ENCODE measurements around the gene CA5A.
"Not testable (repeated sequence)": the region's sequence is repeated elsewhere in the genome, so short reads cannot be mapped to it uniquely, and the experiment has no call there.

Gene CA5A

GRCh38 chr16:87946596-87947347, 10.4 kb upstream of the CA5A start:
- no peak for DNase-seq

DNA sequence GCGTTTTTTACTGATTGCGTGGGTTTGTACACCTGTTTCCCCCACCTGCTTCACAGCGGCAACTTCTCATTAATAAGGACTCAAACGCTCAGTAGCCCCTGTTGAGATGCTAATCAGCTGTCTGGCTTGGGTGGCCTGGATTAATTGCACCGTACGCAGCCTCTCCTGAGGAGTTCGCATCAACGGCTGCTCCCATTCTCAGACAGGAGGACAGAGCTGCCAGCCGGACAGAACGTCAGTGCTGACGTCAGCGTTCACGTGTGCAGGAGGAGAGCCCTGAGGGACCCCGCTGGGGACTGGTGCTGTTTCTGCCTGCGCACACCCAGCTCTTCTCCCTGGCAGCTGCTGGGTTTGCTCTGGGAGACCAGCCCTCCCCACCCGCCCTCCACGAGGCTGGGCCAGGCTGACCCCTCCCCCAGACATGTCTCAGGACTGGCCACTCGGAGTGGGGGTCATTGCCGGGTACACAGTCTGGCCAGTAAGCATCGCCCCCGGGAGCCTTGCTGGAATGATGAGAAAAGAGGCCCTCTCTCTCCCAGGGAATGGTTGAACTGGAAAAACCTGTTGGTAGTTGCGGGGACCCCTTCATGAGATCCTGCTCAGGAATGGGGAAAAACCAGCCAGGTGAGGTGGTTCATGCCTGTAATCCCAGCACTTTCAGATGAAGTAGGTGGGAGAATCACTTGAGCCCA, 9.2 kb upstream of the CA5A start:
- peak; percentile 37 for DNase-seq

DNA sequence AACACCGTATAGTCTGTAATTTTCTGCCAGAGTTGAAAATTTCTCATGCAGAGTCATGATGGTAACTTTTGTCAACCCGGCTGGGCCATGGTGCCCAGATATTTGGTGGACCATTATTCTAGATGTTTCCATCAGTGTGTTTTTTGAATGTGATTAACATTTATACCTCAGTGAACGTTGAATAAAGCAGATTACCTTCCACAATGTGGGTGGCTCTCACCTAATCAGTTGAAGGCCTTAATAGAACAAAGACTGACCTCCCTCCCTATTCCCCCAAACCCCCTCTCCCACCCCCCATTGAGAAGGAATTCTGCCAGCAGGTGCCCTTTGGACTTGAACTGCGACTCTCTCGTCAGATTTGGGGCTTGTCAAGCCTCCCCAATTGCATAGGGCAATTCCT, 6.4 kb upstream of the CA5A start:
- DNase-seq = no peak

DNA sequence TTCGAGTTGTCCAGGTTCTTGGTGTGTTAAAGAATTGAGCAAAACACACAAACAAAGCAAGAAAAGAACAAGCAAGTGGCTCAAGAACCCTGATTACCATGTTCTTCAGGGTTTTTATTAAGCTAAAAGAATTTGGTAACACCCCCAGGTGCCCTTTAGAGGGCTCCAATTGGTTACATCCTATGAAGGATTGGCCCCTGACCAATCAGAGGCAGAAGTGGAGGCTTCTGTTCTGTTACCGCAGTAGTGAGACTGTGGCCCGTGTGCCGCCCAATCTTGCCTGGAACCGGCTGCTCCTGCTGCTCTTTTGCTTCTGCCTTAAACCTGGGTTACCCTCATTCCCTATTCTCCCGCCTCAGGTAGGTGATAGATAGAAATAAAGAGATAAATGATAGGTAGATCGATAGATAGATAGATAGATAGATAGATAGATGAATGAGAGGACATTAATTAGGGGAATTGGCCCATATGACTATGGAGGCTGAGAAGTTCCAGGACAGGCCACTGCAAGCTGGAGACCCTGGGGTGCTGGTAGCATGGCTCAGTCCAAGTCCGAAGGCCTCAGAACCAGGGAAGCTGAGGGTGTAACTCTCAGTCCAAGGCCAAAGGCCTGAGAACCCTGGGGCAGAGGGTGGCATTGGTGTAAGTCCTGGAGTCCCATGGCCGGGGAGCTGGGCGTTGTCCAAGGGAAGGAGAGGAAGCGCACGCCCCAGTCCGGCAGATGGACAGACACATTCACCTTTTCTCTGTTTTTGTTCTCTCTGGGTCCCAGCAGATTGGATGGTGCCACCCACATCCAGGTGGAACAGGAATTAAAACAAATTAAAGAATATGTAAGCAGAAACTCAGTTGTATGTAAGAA, 3.5 kb upstream of the CA5A start:
- no peak for DNase-seq

DNA sequence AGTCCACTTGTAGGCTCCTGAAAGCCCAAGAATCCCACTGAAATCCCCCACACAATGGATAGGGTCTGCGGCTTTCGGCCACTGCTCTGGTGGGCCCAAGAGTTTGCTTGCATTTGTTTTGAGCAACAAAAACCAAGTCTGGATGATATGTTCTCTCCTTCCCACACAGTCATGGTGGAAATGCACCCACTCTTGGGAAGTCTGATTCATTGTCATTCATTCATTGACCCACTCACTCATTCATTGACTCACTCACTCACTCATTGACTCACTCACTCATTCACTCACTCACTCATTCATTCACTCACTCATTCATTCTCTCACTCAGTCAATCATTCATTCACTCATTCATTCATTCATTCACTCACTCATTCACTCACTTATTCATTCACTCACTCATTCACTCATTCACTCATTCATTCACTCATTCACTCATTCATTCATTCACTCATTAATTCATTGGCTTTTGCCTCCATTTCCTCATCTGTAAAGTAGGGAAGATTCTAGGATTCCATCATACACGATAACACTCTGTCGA, 2.2 kb upstream of the CA5A start:
- DNase-seq = no peak

- not testable (repeated sequence) for DNase-seq
Measured at GRCh38 chr16:87937231-87937542, 858 bp upstream of the CA5A start.

DNA sequence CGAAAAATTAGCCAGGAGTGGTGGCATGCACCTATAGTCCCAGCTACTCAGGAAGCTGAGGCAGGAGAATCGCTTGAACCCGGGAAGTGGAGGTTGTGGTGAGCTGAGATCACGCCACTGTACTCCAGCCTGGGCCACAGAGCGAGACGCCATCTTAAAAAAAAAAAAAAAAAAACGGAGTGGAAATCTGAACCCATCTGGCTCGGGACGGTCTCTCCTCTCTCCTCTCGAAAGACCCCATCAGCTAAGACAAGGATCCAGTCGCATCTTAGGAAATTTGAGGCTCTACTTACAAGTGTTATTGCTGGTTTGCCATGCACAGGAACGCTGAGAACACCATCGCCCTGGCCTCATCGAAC, 334 bp downstream of the CA5A start:
- not testable (repeated sequence) for DNase-seq

- DNase-seq = not testable (repeated sequence)
Measured at GRCh38 chr16:87934752-87935425, 1.4 kb downstream of the CA5A start.

GRCh38 chr16:87933140-87933495, 3.2 kb downstream of the CA5A start:
- no peak for DNase-seq

- not testable (repeated sequence) for DNase-seq
Measured at GRCh38 chr16:87932475-87933139, 3.7 kb downstream of the CA5A start.

GRCh38 chr16:87931504-87931903, 4.8 kb downstream of the CA5A start:
- peak; percentile 55 for DNase-seq

GRCh38 chr16:87930456-87930855, 5.9 kb downstream of the CA5A start:
- DNase-seq = no peak

DNA sequence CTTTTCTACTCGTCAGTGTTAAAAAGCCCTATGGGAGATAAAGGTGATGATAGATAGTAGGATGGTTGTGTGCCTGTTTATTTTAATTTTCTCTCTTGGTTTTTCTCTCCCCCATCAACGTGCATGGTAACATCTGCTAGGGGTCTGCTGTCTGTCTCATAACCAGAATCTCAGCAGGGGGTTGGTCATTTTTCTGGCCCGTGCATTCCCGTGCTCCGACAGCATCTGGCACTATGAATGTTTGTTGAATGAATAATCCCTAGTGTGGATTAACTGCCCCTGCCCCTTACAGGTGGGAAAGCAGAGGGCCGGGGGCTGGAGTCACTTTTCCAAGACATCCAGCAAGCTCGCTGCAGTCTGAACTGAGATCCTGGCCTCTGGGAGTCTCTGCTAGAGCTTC, 6.3 kb downstream of the CA5A start:
- DNase-seq = no peak

GRCh38 chr16:87927195-87927562, 9.2 kb downstream of the CA5A start:
- no peak for DNase-seq

GRCh38 chr16:87926246-87927194, 9.8 kb downstream of the CA5A start:
- DNase-seq = peak; percentile 54

DNA sequence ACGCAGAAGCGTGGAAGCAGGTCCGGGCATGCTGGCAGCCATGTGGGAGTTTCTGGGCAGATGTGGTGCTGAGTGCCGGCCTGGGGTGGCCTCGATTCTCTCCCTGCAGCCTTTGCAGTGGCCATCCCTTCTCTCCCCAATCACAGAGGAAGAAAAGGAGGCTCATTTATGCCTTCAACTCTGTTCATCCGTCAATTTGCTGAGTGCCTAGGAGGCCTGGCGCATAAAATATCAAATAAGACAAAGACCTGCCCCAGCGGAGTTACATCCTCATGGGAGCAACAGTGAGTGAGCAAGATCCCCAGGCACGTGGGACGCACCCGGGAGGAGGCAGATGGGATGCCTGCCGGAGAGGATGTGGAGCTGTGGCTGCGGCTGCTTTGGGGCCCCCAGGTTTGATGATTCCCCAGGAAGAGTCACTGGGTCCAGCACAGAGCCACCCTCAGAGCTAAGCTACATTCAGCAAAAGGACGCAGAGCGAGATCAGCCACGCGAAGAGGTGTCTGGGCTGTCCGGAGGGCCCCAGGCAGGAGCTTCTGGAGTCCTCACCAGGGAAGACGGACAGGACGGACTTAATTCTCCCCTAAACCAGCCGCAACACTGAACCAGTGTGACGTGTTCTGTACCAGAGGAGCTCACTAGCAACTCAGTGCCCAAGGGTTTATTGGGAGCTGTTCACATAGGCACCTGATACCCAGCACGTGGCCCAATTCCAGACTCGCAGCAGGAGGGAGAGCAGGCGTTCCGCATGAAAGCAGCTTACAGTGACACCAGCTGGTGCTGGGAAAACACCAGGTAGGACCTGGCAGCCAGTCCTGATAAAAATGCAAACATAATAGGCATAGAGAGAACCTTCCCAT, 11.3 kb downstream of the CA5A start:
- no peak for DNase-seq

GRCh38 chr16:87924041-87924810, 12.1 kb downstream of the CA5A start:
- no peak for DNase-seq

DNA sequence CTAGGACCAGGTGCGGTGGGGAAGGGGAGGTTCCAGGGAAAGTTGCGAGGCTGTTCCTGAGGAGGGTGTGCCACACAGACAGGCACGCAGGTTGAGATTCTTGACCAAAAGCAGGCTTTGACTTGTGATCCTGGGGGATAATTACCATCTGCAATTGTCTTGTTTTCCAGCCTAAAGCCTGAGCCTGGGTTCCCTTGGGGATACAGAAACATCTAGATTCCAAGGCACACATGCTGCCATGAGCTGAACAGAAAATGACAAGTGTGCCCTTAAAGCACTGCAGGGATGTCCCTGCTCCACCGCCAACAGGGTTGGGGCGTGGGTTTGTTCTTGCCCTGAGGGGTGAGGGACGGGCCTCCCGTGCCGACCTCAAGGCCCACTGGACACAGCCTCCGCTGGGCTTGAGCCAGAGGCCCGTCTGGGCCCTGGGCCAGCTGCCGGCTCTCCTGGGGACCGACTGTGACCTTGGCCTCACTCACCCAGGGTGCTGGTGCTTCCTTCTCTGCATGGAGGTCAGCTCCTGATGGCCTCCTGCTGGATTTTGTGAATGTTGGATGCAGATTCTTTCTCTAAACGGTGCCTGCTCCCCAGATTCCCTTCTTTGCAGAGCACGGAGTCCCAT, 14.0 kb downstream of the CA5A start:
- DNase-seq = no peak

GRCh38 chr16:87921236-87921773, 15.0 kb downstream of the CA5A start:
- no peak for DNase-seq

Measured in activated CD4-positive, alpha-beta T cell treated with anti-CD3 and anti-CD28 coated beads for 48 hours (primary cell).